ENCODE results near the gene APEX2.
A peak's percentile ranks its signal among the peaks of the same experiment; 100 is the strongest.
"Not testable (repeated sequence)": the region's sequence is repeated elsewhere in the genome, so short reads cannot be mapped to it uniquely, and the experiment has no call there.

APEX2 gene

DNA sequence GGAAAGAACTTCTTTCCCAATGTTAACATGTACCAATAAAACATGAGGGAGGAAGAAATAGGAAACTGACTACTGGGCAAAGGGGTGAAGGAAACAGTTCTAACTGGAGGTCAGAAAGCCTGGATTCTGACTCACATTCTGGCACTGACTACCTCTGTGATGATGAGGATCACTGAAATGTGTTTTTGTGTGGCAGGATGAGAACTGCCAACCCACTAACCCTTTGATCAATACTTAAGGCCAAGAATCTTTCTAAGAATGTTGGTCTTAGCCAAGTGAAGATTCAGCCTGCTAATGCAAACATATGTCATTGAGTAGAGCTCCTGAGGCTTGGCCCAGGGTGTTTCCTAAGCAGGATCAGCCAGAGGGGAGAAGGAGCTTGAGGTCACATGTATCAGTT lies 26.0 kb downstream of the APEX2 start:
- no peak for DNase-seq

DNA sequence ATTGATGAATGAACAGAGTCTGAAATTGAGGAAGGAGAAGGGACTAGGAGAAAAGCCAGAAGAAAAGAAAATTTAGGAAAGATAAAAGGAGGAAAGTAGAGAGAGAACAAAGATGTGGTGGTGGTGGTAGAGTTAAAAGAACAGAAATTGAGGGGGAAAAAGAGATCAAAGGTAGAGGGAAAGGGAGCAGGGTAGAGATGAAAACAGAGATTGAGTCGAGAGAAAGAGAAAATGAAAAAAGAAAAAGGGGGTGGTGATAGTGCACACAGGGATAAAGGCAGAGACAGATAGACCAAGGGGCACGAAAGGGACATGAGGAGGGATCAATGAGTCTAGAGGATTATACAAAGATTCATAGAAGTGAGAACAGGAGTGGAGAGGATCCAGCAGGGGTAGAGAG lies 26.7 kb downstream of the APEX2 start:
- DNase-seq = no peak

DNA sequence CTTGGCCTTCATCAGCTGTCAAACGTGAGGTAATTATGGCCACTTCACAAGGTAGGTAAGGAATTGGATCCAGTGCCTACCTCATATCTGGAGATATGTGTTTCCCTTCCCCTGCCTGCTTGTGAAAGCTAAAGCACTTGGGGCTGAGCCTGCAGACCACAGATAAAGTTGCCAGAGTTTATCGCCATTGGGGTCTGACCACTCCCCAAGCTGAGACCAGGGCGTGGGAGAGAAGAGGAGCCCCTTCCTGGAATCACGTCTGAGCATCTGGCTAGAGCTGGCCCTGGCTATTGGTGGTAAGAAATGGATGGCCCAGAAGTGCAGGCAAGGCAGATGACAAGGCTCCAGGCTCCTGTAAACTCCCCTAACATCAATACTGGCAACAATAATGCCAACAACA lies 27.9 kb downstream of the APEX2 start:
- no peak for DNase-seq

DNA sequence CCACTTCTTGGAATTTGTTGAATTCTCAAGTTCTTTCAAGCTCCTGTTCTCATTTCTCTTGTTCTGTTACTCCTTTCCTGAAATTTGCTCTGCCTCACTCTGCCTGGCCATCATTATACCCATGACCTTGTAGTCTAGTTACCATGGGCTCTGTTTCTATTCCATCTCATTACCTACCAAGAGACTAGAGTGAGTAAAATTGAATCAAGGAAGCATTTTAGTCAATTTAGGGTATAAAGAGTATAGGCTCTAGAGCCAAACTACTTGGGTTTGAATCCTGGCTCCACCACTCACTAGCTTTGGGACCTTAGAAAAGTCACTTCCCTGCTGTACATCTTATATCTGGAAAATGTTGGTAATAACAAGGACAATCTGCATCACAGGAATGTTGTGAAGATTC lies 28.4 kb downstream of the APEX2 start:
- no peak for DNase-seq

DNA sequence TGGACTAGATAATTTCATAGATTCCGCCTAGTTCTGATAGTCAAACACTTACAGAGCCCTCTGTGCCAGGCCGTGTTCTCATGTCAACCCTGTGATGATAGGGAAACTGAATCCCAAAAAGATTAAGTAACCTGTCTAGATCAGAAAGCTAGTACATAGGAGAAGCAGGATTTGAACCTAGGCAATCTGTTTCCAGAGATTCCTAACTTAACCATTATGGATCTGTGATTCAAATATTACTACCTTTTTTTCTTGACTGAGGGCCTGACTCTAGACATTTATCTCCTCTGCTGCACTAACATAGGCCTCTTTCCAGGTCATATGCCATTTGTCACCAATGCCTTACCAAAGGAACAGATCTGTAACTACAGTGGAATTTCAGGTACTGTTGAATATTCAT lies 29.1 kb downstream of the APEX2 start:
- DNase-seq = no peak

DNA sequence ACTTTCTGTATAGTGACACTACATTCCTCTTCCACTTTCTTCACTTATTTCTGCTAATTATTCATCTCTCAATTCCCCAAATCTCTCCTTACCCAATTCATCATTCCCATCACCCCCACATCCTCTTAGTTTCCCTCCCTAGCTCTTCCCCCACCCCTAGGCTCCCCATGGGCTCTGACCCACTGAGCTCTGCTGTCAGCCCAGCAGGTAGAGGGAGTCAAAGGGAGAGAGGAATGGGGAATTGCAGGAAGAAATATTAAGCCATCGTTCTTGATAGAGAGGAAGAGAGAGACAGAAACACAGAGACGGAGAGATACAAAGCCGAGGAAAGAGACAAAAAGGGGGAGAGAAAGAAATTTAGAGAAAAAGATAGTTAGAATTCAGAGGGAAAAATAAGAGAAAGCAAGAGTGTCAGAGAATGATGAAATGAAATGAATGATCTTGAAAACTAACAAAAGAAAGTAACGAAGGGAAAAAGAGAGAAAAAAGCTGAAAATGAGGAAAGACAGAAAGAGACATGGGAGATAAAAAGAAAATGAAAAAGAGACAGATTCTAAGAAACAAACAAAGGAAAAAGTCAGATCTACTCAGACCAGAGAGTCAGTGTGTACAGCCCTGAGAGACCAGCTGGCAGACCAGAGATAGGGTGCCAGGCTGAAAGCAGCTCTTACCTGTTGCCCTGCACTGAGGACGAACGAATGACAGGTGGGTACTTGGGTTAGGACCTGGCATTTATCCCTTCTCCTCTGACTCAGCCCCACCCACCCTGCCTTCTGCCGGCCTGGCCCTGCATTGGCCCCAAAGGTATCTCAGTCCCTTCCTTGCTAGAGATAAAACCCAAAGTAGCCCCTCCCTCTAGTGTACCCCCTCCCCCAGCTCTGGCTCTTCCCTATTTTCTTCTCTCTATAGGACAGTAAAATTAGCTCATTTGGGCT lies 30.4 kb downstream of the APEX2 start, which contains the start of gene ALAS2:
Gene ALAS2 (minus strand): TSS at position 707 of the 935 bp plus-strand sequence. CDS start 4,977 bp downstream, outside the sequence.
- no peak for DNase-seq

DNA sequence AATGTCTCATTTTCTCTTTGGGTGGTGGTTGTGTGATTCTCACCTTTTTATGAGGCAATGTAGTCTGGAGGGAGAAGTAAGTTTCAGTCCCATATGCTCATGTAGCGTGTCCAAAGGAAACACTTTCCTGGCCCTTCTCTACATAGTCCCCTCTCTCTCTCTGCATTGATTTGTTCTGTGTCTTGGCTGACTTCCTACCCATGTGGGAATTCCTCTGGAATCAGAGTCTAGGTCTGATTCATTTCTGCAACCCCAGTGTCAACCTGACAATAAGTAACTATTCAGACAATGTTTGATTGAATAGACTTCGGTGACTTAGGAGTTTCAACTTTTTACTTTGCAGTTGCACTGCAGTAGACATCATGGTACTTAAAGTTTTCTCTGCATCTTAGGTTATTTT lies 33.3 kb downstream of the APEX2 start:
- no peak for DNase-seq

DNA sequence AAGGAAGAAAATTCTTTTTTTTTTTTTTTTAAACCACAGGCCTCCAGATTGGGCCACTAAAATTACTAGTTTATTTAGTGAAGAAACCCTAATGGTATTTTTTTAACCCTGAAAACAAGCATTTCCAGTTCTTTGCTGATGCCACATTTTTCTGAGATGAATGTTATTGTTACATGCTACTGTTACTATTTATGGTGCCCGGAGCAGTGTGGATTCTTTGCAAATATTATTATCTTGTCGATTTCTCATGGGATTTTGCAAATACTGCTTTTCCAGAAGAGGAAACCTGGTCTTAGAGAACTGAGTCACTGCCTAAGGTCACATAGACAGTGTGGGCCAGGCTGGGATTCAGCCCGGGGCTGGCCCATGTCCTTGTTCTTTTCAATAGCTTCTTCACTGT lies 39.3 kb downstream of the APEX2 start:
- no peak for DNase-seq

DNA sequence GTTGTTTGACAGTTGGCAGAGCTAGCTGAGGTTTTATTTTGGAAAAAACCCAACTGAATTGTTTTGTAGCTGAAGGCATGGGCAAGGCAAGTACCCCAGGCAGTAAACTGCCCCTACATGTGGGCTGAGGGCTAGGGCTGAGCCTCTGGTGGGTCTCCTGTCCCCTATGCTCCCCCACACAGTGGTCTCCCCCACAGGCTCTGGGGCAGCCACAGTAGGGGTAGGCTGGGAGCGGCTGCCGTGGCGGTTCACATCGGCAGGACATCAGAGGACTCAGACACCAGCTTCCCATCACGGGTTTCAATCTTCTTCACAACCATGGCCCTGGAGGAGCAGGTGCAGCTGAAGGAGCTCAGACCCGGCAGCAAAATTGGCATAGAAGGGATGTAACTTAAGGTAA lies 41.4 kb downstream of the APEX2 start:
- DNase-seq = no peak

DNA sequence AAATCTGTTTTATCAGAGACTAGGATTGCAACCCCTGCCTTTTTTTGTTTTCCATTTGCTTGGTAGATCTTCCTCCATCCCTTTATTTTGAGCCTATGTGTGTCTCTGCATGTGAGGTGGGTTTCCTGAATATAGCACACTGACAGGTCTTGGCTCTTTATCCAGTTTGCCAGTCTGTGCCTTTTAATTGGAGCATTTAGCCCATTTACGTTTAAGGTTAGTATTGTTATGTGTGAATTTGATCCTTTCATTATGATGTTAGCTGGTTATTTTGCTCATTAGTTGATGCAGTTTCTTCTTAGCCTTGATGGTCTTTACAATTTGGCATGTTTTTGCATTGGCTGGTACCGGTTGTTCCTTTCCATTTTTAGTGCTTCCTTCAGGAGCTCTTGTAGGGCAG lies 50.4 kb downstream of the APEX2 start:
- not testable (repeated sequence) for DNase-seq

DNA sequence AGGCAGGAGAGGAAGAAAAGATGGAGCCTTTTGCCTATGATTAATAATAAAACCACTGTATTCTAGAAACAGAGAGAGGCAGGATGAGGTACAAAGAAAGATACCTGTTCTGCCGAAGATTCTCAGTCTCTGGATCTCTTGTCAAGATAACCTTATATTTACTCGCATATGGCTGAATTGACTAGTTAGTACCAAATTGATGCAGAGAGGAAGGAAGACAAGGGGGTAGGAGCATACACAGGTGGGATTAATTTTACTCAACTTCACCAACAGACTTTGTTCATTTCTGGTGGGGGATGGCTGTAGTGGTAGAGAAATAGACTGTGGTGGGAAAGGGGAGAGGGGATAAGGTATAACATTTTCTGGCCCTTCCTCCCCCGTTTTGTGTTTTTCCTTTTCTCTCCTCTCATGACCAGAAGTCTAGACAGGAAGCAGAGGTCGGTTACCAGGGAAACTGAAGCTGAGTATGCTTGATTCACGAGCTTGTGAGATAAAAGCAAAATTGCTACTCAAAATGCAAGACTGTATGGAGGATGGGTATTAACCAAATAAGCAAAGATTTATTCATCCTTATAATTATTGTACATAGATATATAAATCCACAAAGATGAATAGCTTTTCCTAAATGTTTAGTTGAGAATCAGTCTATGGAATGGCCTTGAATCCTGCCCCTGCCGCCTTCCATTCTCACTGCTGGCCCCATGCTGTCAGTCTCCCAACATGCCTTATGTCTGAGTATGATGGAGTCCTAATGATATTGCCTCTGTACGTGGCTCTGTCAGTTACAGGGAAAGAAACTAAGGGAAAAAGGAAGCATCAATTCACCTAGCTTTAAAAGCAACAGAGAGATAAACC lies 56.9 kb downstream of the APEX2 start:
- DNase-seq = peak; percentile 81

DNA sequence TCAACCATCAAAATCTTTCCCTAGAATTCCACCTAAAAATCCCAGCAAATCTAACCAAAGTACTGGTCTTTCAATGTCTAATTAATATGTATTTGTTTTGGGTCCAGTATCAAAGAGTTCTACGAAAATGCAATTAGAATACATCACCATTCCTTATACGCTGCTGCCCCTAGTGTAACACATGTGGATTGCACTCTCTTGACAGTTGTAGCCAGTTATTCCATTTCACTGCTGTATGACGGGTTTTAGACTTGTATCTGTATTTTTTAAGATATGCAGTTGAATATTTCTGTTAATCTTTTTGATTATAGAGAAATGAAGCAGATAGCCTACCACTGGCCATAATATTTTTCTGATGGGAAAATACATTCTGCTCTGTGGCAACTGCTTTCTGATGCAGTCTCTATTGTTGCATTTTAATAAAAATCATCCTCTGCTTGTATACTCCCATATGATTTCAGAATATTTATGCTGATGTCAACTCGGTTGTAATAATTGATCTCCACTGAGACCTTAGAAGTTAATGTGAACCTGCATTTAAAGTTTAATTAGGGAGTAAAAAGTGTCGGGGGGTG lies 57.6 kb downstream of the APEX2 start:
- peak; percentile 58 for DNase-seq

Data from CD4-positive, alpha-beta T cell treated with Interleukin-4 for 4 hours (primary cell).